Activated CD4-positive, alpha-beta T cell treated with anti-CD3 and anti-CD28 coated beads for 36 hours (primary cell): ENCODE results near the gene ZNF200. TPM values are rescaled to one million over a fixed set of nuclear protein-coding genes. Genes with fewer than 3 reads are reported as not detected.
"Not testable (repeated sequence)": the region's sequence is repeated elsewhere in the genome, so short reads cannot be mapped to it uniquely, and the experiment has no call there.

Source experiments
- ATAC-seq: fragments of 200-7000 bp; cut with Tn5 transposase; one replicate; pipeline ENCODE4 v1.10.0; 2021; ENCODE audit warnings: mild to moderate bottlenecking, moderate library complexity
- CTCF ChIA-PET: fragments of 350-600 bp; sonication (Branson Sonifier 250); formaldehyde crosslinking; loops from one replicate; lab custom pipeline; 2021; ENCODE audit warnings: antibody characterized with exemption; lab: Charles Lee
- POLR2A ChIA-PET: fragments of 350-600 bp; sonication (Branson Sonifier 250); formaldehyde crosslinking; loops from one replicate; lab custom pipeline; 2021; ENCODE audit warnings: antibody characterized with exemption, inconsistent platforms; lab: Charles Lee
- DNase-seq: peaks from one replicate; pipeline ENCODE4 v3.0.0-alpha.2; 2020
- H3K27ac Mint-ChIP-seq: one replicate; pipeline ENCODE4 v1.8.0; 2021; ENCODE audit warnings: mixed read lengths
- H3K27me3 Mint-ChIP-seq: one replicate; pipeline ENCODE4 v1.8.0; 2021; ENCODE audit warnings: mixed read lengths
- H3K36me3 Mint-ChIP-seq: one replicate; pipeline ENCODE4 v1.8.0; 2021; ENCODE audit warnings: low read depth, mixed read lengths
- H3K4me1 Mint-ChIP-seq: one replicate; pipeline ENCODE4 v1.8.0; 2021; ENCODE audit warnings: mixed read lengths
- H3K4me3 Mint-ChIP-seq: one replicate; pipeline ENCODE4 v1.8.0; 2021; ENCODE audit warnings: mild to moderate bottlenecking, moderate library complexity, mixed read lengths
- H3K9me3 Mint-ChIP-seq: one replicate; pipeline ENCODE4 v1.8.0; 2021; ENCODE audit warnings: low read depth, mixed read lengths
- intact Hi-C, 2 experiments: fragments of 100-400 bp; cut with DNase I in 1 of 2; cut with micrococcal nuclease in 1 of 2; formaldehyde crosslinking; loops; one replicate each; pipeline versions ENCODE4 v1.14.2 to v1.15.1; 2022 to 2024; cut with DNase I, micrococcal nuclease
- total RNA-seq, 2 experiments: library from RNA; stranded (reverse); gene quantifications; one replicate each; pipeline ENCODE4 v1.2.3, GENCODE V29; 2021

ZNF200 gene, protein sequence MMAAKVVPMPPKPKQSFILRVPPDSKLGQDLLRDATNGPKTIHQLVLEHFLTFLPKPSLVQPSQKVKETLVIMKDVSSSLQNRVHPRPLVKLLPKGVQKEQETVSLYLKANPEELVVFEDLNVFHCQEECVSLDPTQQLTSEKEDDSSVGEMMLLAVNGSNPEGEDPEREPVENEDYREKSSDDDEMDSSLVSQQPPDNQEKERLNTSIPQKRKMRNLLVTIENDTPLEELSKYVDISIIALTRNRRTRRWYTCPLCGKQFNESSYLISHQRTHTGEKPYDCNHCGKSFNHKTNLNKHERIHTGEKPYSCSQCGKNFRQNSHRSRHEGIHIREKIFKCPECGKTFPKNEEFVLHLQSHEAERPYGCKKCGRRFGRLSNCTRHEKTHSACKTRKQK
- 1 to 10 TPM; 8.3 to 9.0 TPM for total RNA-seq

DNA sequence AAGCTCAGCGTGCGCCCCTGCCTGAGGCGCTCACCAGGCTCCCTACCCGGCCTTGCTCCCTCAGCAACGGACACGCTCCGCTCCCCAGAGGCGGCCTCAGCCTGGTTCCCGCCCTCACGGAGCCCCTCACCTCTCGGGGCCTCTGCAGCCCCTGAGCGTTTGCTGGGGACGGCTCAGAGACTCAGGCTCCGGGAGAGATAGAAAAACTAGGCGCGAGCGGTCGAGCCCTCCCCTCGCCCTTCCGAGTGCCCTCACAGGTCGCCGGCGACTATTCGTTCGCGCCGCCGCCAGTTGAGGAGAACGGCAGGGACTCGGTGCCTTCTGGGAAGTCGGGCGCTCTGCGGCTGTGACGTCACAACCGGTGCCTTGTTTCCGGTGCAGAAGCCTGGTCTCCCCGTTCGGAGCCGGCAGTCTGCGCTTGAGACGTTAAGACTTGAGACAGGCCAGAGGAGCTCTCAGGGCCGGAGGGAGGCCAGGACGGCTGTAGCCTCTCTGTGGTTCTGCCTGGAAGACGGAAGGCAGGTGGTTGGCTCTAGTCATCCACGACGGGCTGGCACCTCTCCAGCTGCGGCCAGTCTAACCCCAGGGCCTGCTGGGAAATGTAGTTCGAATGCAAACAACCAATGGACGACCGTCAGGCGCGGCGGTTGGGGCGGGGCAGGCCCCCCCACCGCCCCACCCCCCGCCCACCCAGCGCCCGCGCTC is at the start of gene ZNF200:
ZNF200 (minus strand) TSS at position 302 of the 705 bp plus-strand sequence. CDS start 1,403 bp downstream, outside the sequence.
- Mint-ChIP-seq H3K27me3 (peaks cover under 1% of the 10 kb centered on the region), H3K27ac (peak within 1 kb of the TSS; percentile 96), H3K4me1 (peaks cover 30% of the 10 kb centered on the region), H3K9me3 (peaks cover 22% of the 10 kb centered on the region), H3K4me3 (peak within 1 kb of the TSS; percentile 89), H3K36me3 (peaks cover 39% of the 10 kb centered on the region)
- ChIA-PET CTCF (interaction anchor here (0.9 to 1.1 kb wide), 2 partner anchors 63 to 106 kb away, joined by 3 read pairs; no protein-coding TSS in a partner anchor), POLR2A (interaction anchor here (0.6 kb wide), 1 partner anchor 153 kb away, joined by 9 read pairs; no protein-coding TSS in a partner anchor)
- intact Hi-C loops = loop anchor here (1.0 to 2.0 kb wide), 12 partner anchors 20 to 376 kb away; partner anchors contain the start of genes ZNF263 (in 2 of the 2), OR1F1 (in 1 of the 2), SLX4 (in 1 of the 2) and TIGD7 (in 1 of the 2)
- peak; percentile 98 for DNase-seq
- peak; percentile 94 for ATAC-seq

DNA sequence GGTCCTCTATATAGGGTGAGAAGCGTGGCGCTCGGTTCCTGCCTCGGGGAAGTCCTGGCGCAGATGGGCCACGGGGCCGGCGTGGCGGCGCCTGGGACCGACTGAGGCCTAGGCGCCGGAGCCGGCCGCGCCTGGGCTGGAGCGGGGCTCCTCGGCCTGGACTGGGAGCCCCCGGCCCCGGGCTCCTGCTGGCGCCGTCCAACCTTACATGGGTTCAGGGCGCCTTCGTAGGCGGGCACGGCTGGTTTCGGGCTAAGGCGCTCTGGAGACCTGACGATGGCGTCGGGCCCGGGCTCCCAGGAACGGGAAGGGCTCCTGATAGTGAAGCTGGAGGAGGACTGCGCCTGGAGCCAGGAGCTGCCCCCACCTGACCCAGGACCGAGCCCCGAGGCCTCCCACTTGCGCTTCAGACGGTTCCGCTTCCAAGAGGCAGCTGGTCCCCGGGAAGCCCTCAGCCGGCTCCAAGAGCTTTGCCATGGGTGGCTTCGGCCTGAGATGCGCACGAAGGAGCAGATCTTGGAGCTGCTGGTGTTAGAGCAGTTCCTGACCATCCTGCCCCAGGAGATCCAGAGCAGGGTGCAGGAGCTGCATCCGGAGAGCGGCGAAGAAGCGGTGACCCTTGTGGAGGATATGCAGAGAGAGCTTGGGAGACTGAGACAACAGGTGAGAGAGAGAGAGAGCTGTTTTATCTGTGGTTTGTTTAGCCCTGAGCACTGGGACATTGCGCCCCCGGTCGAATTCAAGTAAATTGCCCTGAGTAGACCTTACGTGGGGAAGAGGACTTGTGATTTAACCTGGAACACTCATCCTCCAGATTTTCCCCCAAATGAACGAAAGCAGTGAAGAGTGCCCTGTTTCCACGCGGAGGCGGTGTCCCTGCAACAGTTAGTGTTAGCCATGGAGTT is 48.8 kb upstream of the ZNF200 start:
- H3K27me3 Mint-ChIP-seq = no peaks in the 10 kb centered on the region
- intact Hi-C loops = loop anchor here (1.0 to 2.0 kb wide), 16 partner anchors 19 to 970 kb away; partner anchors contain the start of genes CLUAP1 (in 2 of the 2), TIGD7 (in 2 of the 2), ZNF174 (in 2 of the 2) and ZNF200 (in 2 of the 2)
- peak overlapping the region; percentile 97 for H3K27ac Mint-ChIP-seq
- POLR2A ChIA-PET = interaction anchor here (0.6 to 1.3 kb wide), 4 partner anchors 68 to 161 kb away, joined by 3 to 5 read pairs (median 3); no protein-coding TSS in a partner anchor
- H3K4me1 Mint-ChIP-seq = peaks cover 24% of the 10 kb centered on the region
- peak overlapping the region; percentile 90 for H3K4me3 Mint-ChIP-seq
- H3K36me3 Mint-ChIP-seq = peaks cover 51% of the 10 kb centered on the region
- H3K9me3 Mint-ChIP-seq = peaks cover 13% of the 10 kb centered on the region
- CTCF ChIA-PET = interaction anchor here (0.6 to 3.2 kb wide), 7 partner anchors 9 to 179 kb away, joined by 3 to 21 read pairs (median 3); no protein-coding TSS in a partner anchor
- ATAC-seq (no peak), DNase-seq (no peak)

DNA sequence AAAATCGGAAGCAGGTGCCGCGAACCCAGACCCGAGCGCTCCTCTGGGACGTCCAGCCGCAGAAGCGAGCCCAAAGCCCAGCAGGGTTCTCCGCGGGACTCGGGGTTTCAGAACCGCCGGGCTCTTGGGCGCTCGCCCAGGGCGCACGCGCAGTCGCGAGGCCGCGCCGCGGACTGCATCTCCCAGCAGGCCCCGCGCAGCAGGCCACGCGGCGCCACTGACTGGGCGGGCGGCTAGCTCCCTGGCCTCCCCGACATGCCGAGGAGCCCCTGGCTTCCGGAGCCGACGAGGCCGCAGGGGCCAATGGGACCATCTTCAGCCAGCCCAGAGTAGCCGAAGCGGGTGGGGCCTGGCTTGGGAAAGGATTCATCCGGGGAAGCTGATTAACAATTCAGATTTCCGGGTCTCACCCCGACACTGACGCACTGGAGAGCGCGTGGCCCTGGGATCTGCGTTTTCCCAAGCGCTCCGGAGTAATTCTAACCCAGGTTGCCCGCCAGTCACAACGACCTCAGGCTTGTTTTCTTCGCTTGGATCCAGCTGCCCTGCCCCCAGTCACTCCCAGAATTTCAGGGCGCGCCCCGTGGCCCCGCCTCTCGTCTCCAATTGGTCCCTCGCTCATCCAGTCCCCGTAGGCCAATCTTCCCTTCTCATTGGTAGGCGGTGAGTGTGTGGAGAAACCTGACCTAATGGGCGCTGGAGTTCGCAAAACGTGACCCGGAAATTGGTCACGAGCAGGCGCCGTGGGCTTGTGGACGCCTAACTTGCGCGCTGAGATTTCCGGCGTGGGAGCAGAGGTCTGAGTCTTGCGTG is 48.0 kb upstream of the ZNF200 start, which contains the start of gene ZNF263:
ZNF263 (plus strand) TSS at position 762 of the 813 bp plus-strand sequence. CDS start 328 bp downstream, outside the sequence.
- DNase-seq = peak; percentile 96
- Mint-ChIP-seq H3K9me3 (peaks cover 13% of the 10 kb centered on the region), H3K4me1 (peaks cover 24% of the 10 kb centered on the region), H3K27me3 (no peaks in the 10 kb centered on the region), H3K36me3 (peaks cover 42% of the 10 kb centered on the region), H3K4me3 (peak within 1 kb of the TSS; percentile 90), H3K27ac (peak within 1 kb of the TSS; percentile 97)
- peak; percentile 91 for ATAC-seq
- CTCF ChIA-PET = interaction anchor here (0.6 to 3.2 kb wide), 3 partner anchors 16 to 190 kb away, joined by 3 to 21 read pairs (median 3); partner anchors contain the start of gene ZNF213
- intact Hi-C loops = loop anchor here (1.0 to 2.0 kb wide), 19 partner anchors 19 to 970 kb away; partner anchors contain the start of genes CLUAP1 (in 2 of the 2), TIGD7 (in 2 of the 2), ZNF174 (in 2 of the 2) and ZNF200 (in 2 of the 2)
- POLR2A ChIA-PET = interaction anchor here (0.6 to 1.3 kb wide), 5 partner anchors 68 to 162 kb away, joined by 3 to 5 read pairs (median 3); partner anchors contain the start of genes ZNF174, ZNF213 and ZSCAN32

DNA sequence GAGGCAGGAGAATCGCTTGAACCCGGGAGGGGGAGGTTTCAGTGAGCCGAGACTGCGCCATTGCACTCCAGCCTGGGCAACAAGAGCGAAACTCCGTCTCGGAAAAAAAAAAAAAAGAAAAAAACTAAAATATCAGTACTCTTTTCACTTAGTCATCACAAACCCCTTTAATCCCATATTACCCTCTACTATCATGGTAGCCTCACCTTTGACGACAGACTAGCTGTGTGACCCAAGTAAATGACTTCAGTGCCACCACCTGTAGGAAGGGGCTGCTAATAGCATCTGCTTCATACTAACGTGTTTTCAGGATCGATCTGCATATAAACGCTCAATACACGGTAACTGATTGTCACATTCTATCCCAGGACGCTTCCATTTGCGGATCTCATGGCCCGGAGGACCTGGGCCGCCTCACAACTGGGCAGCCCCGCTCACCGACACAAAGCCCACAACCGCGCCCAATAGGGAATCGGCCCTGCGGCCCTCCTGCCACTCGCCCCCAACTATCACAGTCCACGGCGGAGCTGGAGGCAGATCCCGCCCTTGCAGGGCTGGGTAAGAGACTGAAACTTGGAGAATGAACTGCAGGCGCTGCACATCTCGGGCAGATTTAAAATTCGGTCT is 47.3 kb upstream of the ZNF200 start:
- peaks cover 35% of the 10 kb centered on the region for H3K36me3 Mint-ChIP-seq
- peak overlapping the region; percentile 90 for H3K4me3 Mint-ChIP-seq
- intact Hi-C loops = loop anchor here (1.0 to 2.0 kb wide), 7 partner anchors 23 to 258 kb away; partner anchors contain the start of genes CLUAP1 (in 2 of the 2), THOC6 (in 1 of the 2), TIGD7 (in 1 of the 2) and ZNF200 (in 1 of the 2)
- H3K9me3 Mint-ChIP-seq = peaks cover 10% of the 10 kb centered on the region
- ATAC-seq (peak; percentile 27), DNase-seq (no peak)
- ChIA-PET CTCF (interaction anchor here (0.6 to 3.2 kb wide), 3 partner anchors 15 to 191 kb away, joined by 3 to 21 read pairs (median 3); partner anchors contain the start of gene ZNF213), POLR2A (interaction anchor here (0.7 to 1.3 kb wide), 3 partner anchors 67 to 147 kb away, joined by 3 to 5 read pairs (median 4); partner anchors contain the start of genes ZNF174, ZNF213 and ZSCAN32)
- peak overlapping the region; percentile 97 for H3K27ac Mint-ChIP-seq
- peaks cover 1% of the 10 kb centered on the region for H3K27me3 Mint-ChIP-seq
- H3K4me1 Mint-ChIP-seq = peaks cover 24% of the 10 kb centered on the region

DNA sequence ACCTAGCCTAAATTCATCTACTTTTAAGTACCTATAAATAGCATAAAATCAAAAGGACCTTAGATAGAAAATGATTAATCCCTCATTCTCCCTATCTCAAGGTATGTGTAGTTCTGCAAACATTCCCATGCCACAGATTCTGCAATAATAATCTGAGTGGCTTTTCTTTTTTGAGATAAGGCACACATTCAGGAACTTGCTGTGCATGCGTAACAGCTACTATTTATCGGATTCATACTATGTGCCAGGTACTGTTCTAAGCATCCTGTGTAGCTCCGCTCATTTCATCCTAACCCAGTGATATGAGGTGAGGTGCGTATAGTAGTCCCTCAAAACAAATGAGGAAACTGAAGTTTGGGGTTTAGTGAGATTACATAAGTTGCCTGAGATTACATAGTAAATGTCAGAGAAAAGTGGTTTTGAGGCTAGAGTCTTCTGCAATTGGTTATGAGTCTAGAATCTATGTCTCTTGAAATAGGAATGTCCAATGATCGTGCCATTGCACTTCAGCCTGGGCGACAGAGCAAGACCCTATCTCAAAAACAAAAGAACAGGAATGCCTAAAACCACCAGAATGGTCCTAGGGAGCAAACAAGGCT is 46.4 kb upstream of the ZNF200 start:
- ChIA-PET POLR2A (no interaction called here), CTCF (interaction anchor here (0.8 kb wide), 1 partner anchor 23 kb away, joined by 3 read pairs; no protein-coding TSS in a partner anchor)
- Mint-ChIP-seq H3K27ac (no peak overlapping the region), H3K36me3 (peaks cover 26% of the 10 kb centered on the region), H3K4me3 (peak overlapping the region; percentile 90), H3K27me3 (peaks cover 1% of the 10 kb centered on the region), H3K4me1 (peaks cover 24% of the 10 kb centered on the region), H3K9me3 (peaks cover 7% of the 10 kb centered on the region)
- DNase-seq = no peak
- no peak for ATAC-seq
- intact Hi-C loops = no loop called here

DNA sequence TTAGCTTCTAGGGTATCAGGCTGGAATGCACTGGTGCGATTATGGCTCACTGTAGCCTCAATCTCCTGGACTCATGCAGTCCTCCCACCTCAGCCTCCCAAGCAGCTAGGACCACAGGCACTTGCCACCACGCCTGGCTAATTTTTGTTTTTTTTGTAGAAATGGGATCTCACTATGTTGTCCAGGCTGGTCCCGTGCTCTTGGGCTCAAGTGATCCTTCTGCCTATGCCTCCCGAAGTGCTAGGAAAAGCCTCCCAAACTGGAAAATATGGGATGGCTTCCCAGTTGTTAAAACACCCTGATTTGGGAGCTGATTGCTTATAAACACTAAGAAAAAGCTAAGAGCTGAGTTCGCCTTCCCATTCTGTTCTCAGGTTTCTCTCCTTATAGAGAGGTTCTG is 41.7 kb upstream of the ZNF200 start:
- peaks cover 13% of the 10 kb centered on the region for H3K9me3 Mint-ChIP-seq
- POLR2A ChIA-PET = no interaction called here
- intact Hi-C loops = no loop called here

DNA sequence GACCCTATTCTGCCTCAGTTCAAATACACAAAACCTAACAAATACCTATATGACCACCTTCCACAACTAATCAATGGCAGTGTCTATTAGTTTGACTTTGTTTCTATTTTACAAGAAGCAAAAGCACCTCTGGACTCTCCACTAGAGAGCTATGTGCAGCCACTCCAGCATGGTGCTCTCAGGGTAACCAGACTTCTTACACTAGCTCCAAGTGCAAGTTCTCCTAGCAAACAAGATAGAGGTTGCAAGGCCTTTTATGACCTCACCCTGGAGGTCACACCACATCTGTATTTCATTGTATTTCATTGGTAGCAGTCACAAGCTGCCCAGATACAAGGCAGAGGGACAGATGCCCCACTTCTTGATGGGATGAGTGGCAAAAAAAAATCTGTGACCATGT is 40.0 kb upstream of the ZNF200 start:
- DNase-seq (no peak), ATAC-seq (no peak)
- no peak overlapping the region for H3K4me3 Mint-ChIP-seq
- no peak overlapping the region for H3K27ac Mint-ChIP-seq
- no peaks in the 10 kb centered on the region for H3K36me3 Mint-ChIP-seq
- H3K9me3 Mint-ChIP-seq = peaks cover 14% of the 10 kb centered on the region
- H3K4me1 Mint-ChIP-seq = no peaks in the 10 kb centered on the region
- ChIA-PET POLR2A (no interaction called here), CTCF (no interaction called here)
- intact Hi-C loops = no loop called here
- H3K27me3 Mint-ChIP-seq = peaks cover 1% of the 10 kb centered on the region

More for the DNA sequence above, 41.7 kb upstream of the ZNF200 start:
- H3K27ac Mint-ChIP-seq = no peak overlapping the region
- ATAC-seq (no peak), DNase-seq (no peak)
- CTCF ChIA-PET = interaction anchor here (0.9 to 1.8 kb wide), 2 partner anchors 10 to 126 kb away, joined by 4 to 8 read pairs; no protein-coding TSS in a partner anchor
- H3K4me3 Mint-ChIP-seq = no peak overlapping the region
- peaks cover 1% of the 10 kb centered on the region for H3K27me3 Mint-ChIP-seq
- H3K36me3 Mint-ChIP-seq = no peaks in the 10 kb centered on the region
- H3K4me1 Mint-ChIP-seq = no peaks in the 10 kb centered on the region

DNA sequence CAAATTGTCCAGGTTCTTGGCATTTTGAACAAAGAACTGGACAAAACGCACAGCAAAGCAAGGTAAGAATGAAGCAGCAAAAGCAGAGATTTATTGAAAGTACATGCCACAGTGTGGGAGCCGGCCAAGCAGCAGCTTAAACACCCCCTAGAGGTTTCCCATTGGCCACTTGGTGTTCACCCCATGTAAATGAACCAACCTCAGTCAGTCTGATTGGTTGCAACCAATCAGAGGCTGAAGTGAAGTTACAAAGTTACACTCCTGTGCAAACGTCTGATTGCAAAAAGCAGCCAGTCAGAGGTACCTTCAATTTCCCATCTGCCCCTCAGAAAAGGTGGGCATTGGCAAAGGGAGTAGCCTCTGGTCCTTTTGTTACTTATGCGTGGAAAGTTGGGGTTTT is 39.5 kb upstream of the ZNF200 start:
- Mint-ChIP-seq H3K27ac (no peak overlapping the region), H3K9me3 (peaks cover 16% of the 10 kb centered on the region), H3K27me3 (peaks cover 1% of the 10 kb centered on the region), H3K4me3 (no peak overlapping the region), H3K36me3 (peaks cover 2% of the 10 kb centered on the region), H3K4me1 (no peaks in the 10 kb centered on the region)
- POLR2A ChIA-PET = no interaction called here
- CTCF ChIA-PET = no interaction called here
- no peak for ATAC-seq
- no peak for DNase-seq
- intact Hi-C loops = no loop called here

DNA sequence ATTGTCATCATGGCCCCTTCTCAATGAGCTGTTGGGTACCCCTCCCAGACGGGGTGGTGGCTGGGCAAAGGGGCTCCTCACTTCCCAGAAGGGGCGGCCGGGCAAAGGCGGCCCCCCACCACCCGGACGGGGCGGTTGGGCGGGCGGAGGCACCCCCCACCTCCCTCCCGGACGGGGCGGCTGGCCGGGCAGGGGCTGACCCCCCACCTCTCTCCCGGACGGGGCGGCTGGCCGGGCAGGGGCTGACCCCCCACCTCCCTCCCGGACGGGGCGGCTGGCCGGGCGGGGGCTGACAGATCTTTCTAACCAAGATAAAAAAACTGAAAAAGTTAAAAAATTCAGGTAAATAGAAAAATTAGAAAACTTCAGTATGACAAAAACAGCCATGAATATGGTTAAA is 36.3 kb upstream of the ZNF200 start:
- H3K27ac Mint-ChIP-seq, DNase-seq, CTCF ChIA-PET, H3K4me1 Mint-ChIP-seq, H3K27me3 Mint-ChIP-seq, POLR2A ChIA-PET, ATAC-seq, H3K4me3 Mint-ChIP-seq, intact Hi-C loops: not testable (repeated sequence)
- peaks cover 23% of the 10 kb centered on the region for H3K36me3 Mint-ChIP-seq
- H3K9me3 Mint-ChIP-seq = peaks cover 24% of the 10 kb centered on the region
